Measurements from ENCODE around the gene MTCL1.

MTCL1 gene

GRCh38 chr18:8843005-8843404, 137.6 kb downstream of the MTCL1 start:
- no peak for DNase-seq

GRCh38 chr18:8844721-8845148, 139.4 kb downstream of the MTCL1 start:
- DNase-seq: no peak

GRCh38 chr18:8845506-8845905, 140.2 kb downstream of the MTCL1 start:
- DNase-seq: no peak

- no peak for DNase-seq
These were observed 141.9 kb downstream of the MTCL1 start for GRCh38 chr18:8847066-8847755.

- no peak for DNase-seq
These were observed 142.5 kb downstream of the MTCL1 start for GRCh38 chr18:8847900-8848299.

GRCh38 chr18:8848541-8848940, 143.2 kb downstream of the MTCL1 start:
- DNase-seq: no peak

GRCh38 chr18:8849696-8850095, 144.3 kb downstream of the MTCL1 start:
- DNase-seq: no peak

- DNase-seq: no peak
These were observed 146.3 kb downstream of the MTCL1 start for GRCh38 chr18:8851659-8852058.

GRCh38 chr18:8854550-8854949, 149.2 kb downstream of the MTCL1 start:
- no peak for DNase-seq

GRCh38 chr18:8854962-8855361, 149.6 kb downstream of the MTCL1 start:
- DNase-seq: no peak

GRCh38 chr18:8856212-8856611, 150.9 kb downstream of the MTCL1 start:
- DNase-seq: no peak

GRCh38 chr18:8856769-8857393, 151.5 kb downstream of the MTCL1 start:
- DNase-seq: no peak

- DNase-seq: no peak
These were observed 152.4 kb downstream of the MTCL1 start for GRCh38 chr18:8857806-8858205.

- no peak for DNase-seq
These were observed 153.6 kb downstream of the MTCL1 start for GRCh38 chr18:8858888-8859511.

GRCh38 chr18:8860845-8861642, 155.7 kb downstream of the MTCL1 start:
- no peak for DNase-seq

GRCh38 chr18:8863427-8863826, 158.1 kb downstream of the MTCL1 start:
- DNase-seq: no peak

- DNase-seq: no peak
These were observed 160.6 kb downstream of the MTCL1 start for GRCh38 chr18:8865934-8866333.

GRCh38 chr18:8866679-8867078, 161.3 kb downstream of the MTCL1 start:
- DNase-seq: no peak

- no peak for DNase-seq
These were observed 162.9 kb downstream of the MTCL1 start for GRCh38 chr18:8868276-8868675.

- DNase-seq: no peak
These were observed 163.5 kb downstream of the MTCL1 start for GRCh38 chr18:8868779-8869415.

GRCh38 chr18:8869696-8870095, 164.3 kb downstream of the MTCL1 start:
- DNase-seq: no peak

- no peak for DNase-seq
These were observed 165.2 kb downstream of the MTCL1 start for GRCh38 chr18:8870528-8870927.

- DNase-seq: no peak
These were observed 166.1 kb downstream of the MTCL1 start for GRCh38 chr18:8871489-8871888.

Data from CD4-positive, alpha-beta T cell treated with Interleukin-4 for 1 hour (primary cell).